HG02678 (cell line): ENCODE data around the gene RNF187.

Experiments
- ATAC-seq: cut with Tn5 transposase; IDR thresholded peaks from one replicate; pipeline ENCODE4 v1.9.1; 2021; ENCODE audit warnings: mild to moderate bottlenecking, moderate library complexity; ENCODE audit not compliant: unreplicated experiment

Gene RNF187

DNA sequence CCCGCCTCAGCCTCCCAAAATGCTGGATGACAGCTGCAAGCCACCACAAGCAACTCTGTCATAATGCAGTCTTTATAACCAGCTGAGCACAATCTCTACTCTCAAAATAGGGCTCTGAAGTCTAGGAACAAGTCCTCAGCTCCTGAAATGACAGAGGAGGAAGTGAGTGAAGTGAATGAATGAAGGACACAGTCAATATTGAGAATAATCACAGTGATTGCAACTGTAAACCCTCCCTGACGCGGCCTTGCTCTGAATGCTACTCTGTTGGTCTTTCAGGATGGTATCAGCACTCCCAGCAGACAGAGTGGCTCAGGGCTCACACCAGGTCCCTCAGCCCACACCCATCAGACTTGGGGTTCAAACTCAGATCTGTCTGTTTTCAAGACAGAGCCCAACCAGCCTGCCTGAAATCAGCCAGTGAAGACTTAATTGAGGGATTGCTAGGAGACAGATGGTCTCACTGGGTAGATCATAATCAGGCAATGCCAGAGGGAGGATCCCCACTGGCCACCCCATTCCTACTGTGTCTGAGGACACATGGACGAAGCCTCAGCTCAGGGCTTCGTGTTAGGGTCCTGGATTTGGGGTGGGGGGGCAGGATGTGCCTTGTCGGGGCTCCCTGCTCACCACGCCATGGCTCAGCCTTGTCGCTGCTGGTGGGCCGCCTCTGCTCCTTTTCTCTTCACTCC lies 20.9 kb downstream of the RNF187 start:
- no peak for ATAC-seq

DNA sequence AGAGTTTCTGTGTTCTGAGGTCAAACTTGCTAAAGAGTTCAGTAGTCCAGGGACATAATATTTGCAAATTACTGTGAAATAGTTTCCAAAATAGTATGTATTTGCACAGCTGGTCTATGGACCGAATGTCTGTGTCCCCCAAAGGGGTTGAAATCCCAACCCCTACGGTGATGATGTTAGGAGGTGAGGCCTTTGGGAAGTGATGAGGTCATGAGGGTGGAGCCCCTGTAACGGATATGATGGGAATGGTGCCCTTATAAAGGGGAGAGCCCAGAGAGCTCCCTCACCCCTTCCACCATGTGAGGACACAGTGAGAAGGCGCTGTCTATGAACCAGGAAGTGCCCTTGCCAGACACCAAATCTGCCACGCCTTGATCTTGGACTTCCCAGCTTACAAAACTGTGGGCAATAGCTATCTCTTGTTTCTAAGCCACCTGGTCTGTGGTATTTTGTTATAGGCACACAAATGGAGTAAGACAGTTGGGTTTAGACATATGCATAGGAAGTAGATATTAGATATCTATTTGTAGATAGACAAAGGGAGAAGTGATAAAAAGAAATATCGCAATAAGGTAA lies 21.7 kb downstream of the RNF187 start:
- ATAC-seq: no peak

DNA sequence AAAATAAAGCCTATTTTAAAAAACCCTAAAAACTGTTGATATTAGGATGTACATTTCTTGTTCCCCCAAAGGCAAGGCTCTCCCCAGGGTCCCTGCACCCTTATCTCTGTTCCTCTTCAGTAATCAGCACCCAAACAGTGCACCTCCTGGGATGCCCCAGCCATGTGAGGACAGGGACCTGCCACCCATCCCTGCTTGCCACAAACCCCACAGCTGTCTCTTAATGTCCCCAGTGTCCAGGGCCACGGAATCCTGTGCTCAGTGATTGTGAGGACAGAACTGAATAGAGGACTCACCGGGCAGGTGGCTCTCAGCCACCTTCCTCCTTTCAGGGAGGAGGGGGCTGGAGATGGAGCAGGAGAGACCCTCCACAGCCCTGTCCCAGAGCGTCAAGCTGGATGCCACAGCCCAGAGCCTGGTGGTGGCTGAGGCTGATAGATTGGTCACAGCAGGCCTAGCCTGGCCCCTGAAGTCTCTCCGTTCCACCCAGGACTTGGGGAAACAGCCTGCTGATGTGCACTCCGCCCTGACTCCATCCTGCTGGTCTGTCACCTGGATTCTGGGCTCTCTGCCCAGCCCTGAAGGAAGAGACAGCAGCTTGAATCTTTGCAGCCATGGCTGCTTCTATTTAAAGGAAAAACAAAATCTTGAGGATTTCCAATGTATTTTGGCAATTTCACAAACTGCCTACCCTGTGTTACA lies 23.1 kb downstream of the RNF187 start:
- ATAC-seq: no peak

DNA sequence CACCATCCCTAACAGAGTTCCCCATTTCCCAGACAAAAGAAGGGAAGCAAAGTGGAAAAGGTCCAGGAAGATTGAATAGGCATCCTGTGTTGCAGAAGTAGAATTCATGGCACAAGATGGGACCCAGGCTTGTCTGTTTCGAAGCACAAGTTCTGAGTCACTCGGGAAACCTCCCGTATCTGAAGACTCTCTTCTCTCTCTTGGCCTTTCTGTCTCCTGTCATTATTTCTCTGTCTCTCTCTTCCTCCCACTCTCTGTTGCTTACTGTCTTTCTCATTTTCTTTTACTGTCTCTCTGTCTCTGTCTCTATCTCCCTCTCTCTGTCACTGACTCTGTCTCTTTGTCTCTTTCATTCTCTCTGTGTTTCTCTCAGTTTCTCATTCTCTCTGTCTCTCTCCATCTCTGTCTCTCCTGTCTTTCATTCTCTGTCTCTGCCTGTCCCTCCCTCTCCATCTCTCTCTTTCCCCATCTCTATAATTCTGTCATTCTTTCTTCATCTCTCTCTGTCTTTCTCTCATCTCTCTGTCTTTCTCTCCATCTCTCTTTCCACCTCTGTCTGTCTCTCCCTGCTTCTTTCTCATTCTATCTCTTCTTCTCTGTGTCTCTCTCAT lies 23.7 kb downstream of the RNF187 start:
- ATAC-seq: no peak

DNA sequence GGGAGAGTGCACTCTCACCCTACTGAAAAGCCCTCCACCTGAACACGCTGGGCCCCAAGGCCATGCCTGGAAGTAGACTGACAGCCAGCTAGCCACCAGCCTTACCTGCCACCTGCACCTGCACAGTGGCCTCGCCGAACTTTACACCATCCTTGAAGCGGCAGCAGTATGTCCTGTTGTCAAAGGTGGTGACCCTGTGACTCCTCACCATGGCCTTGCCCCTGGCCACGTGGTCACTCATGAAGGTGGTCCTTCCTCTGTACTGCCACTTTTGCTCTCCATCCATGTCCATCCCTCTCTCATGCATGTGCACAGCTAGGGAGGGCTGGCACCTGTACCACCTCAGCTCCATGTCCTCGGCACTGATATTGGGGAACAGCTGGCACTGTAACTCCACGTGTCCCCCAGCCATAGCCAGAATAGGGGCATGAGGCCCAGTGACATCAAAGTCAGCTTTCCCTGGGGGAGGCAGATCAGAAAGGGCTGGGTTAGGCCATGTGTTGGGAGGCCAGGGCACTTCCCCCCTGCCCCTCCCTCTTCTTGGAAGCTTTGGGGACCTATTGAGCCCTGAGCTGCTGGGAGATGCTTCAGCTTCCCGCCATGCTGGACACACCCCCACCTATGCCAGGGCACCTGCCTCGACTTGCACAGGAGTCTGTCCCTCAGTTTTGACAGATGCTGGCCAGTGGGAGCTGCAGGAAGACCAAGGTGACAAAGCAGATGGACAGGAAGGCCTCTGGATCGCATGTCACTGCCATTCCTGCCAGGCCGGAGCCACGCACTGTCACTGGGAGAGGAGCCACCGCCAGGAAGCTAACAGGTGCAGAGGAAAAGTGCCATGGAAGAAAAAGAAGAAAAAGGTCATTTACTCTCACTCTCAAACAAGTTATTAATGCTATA lies 24.6 kb downstream of the RNF187 start:
- no peak for ATAC-seq

DNA sequence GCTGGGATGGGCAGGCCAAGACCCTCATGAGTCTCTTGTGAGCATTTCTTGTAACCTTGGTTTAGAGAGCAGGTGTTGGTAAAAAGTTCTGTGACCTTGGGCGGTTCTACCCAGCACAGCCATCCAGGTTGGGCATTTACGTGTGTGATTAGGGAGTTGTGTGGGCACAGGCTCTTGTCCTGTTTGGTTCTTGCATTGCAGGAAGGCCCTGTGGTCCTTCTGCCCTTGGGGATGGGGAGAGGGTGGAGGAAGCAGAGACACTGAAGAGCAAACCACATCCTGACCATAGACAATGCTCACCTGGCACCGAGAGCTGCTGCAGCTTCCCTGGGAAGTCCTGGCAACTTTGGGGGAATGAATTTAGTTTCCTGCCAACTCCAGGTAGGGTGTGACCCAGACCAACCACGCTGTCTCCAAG lies 25.6 kb downstream of the RNF187 start:
- no peak for ATAC-seq

DNA sequence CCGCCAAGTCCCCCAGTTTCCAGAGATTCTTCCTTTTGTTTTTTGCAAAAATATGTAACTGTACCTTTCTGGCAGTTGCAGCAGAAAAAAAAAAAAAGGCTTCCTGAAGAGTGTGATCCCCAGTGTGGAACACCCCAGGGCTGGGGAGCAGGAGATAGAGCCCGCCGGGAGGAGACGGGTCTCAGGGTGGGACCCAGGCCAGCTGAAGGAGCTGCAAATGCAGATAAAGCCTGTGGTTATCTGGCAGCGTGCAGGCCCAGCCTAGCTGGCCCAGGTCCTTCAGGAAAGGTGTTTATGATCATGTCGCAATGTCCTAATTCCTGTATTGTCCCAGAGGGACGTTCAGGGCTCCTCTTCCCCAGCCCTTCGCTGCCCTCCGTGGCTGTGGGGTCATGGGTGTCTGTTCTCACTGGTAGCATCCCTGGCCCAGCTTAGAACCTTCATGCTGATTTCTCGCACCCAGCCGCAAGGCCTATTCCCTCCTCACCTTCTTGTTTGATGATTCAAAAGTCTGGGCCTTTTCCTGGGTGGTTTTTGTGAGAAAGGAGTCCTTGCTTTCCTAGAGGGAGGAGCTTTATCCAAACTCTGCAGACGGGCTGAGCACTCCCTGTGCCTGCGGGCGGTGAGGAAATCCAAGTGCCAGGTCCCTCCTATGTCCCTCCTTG lies 26.2 kb downstream of the RNF187 start:
- ATAC-seq: no peak

DNA sequence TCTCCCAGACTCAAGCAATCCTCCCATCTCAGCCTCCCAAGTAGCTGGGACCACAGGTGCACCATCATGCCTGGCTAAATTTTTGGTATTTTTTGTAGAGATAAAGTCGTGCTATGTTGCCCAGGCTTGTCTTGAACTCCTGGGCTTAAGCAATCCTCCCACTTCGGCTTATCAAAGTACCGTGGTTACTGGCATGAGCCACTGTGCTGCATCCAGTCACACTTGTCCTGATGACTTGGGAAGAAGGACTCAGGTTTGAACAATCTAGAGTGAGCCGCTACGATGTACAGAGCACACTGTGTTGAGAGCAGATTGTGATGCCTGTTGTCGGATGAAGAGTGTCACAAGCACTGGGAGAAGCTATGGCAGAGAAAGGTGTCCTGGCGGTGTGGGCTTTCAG lies 27.2 kb downstream of the RNF187 start:
- ATAC-seq: no peak

DNA sequence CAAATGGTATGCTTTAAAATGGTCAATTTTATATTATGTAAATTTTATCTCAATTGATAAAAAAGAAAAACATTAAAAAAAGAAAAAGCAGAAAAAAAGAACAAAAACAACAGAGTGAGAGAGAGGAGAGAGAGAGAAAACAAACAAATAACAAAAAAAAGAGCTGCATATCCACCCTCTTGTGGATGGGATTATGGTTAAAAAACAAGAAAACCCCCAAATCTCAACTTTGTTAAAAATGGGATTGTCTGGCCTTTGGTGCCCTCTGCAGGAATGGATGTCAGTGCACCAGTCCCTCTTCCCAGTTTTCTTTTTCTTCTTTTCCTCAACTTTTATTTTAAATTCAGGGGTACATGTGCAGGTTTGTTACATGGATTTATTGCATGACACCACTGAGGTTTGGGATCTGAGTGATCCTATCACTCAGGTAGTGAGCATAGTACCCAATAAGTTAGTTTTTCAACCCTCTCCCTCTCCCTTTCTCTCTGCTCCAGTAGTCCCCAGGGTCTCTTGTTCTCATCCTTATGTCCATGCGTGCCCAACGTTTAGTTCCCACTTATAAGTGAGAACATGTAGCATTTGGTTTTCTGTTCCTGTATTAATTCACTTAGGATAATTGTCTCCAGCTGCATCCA lies 28.1 kb downstream of the RNF187 start:
- ATAC-seq: no peak

DNA sequence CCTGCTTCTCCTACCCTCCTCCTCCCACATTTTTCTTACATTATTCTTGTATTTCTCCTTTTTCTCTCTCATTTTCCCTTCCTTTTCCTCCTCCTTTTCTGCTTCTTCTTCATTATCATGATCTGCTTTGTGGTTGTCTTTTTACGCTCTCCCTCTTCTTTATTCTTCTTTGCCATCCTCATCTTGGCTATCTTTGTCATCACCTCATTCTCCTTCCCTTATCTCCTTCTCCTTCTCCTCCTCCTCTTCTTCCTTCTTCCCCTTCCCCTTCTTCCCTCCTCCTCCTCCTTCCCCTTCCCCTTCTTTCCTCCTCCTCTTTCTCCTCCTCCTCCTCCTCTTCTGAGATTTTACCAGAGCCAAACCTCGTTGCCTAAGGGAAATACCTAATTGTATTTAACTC lies 30.5 kb downstream of the RNF187 start:
- ATAC-seq: no peak

DNA sequence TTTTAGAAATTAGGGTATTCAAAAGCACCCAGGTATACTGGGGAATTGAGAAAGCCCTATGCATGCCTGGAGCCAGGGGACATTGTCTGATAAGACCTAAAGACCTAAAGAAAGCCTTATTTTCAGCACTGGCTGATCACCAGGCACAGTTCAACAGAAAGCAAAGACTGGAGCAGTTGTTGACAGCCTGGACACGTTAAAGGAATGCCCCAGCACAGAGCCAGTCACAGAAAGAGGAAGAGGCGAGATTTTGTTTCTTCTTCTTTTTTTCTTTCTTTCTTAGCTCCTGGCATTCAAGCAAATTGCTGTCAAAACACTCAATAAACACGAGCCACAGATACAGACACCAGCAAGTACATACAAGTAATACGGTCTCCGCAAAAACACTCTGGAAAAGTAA lies 40.4 kb downstream of the RNF187 start:
- ATAC-seq: no peak

DNA sequence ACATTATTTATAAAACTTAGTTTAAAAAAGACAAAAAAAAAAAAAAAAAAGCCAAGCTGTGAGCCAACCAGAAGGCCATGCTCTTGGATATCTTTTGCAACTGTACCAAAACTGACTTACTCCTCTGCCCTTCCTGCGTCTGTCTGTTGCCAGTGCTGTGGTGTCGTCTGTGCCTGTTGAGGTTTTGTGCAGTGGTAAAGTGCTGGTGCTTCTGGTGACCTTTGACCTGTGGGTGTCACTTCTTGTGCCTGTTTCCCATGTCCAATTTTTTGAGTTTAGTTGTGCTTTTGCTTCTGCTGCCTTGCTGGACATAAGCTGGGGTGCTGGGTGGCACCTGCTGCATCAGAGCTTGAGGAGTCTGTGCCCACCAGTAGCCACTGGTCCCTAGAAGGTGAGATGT lies 41.4 kb downstream of the RNF187 start:
- no peak for ATAC-seq

DNA sequence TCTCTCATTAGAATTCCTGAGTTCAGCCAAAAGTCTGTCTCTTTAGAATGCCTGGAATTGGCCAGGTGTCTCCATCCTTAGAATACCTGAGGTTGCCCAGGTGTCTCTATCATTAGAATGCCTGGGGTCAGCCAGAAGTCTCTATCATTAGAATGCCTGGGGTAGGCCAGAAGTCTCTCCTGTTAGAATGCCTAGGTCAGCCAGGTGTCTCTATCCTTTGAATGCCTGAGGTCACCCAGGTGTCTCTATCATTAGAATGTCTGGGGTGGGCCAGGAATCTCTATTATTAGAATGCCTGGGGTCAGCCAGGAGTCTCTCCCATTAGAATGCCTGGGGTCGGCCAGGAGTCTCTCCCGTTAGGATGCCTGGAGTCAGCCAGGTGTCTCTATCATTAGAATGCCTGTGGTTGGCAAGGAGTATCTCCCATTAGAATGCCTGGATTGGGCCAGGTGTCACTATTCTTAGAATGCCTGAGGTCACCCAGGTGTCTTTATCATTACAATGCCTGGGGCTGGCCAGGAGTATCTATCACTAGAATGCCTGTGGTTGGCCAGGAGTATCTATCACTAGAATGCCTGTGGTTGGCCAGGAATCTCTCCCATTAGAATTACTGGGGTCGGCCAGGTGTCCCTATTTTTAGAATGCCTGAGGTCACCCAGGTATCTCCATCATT lies 43.0 kb downstream of the RNF187 start:
- ATAC-seq: no peak

DNA sequence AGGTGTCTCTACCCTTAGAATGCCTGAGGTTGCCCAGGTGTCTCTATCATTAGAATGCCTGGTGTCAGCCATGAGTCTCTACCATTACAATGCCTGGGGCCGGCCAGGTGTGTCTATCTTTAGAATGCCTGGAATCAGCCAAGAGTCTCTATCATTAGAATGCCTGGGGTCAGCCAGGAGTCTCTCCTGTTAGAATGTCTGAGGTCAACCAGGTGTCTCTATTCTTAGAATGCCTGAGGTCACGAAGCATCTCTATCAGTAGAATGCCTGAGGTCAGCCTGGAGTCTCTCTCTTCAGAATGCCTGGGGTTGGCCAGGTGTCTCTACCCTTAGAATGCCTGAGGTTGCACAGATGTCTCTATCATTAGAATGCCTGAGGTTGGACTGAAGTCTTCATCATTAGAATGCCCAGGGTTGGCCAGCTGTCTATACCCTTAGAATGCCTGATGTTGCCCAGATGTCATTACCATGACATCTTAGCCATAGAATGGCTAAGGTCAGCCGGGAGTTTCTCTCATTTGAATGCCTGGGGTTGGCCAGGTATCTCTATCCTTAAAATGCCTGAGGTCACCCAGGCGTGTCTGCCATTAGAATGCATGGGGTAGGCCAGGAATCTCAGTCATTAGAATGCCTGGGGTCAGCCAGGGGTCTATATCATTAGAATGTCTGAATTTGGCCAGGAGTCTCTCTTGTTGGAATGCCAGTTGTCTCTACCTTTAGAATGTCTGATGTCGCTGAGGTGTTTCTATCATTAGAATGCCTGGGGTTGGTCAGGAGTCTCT lies 44.0 kb downstream of the RNF187 start:
- ATAC-seq: no peak

DNA sequence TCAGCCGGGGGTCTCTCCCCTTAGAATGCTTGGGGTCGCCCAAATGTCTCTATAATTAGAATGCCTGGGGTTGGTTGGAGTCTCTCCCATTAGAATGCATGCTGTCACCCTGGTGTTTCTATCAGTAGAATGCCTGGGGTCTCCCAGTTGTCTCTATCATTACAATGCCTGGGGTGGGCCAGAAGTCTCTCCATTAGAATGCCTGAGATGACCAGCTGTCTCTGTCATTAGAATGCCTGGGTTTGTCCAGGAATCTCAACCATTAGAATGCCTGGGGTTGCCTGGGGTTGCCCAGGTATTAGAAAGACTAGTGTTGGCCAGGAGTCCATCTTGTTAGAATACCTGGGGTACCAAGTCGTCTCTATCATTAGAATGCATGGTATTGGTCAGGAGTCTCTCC lies 51.6 kb downstream of the RNF187 start:
- no peak for ATAC-seq

DNA sequence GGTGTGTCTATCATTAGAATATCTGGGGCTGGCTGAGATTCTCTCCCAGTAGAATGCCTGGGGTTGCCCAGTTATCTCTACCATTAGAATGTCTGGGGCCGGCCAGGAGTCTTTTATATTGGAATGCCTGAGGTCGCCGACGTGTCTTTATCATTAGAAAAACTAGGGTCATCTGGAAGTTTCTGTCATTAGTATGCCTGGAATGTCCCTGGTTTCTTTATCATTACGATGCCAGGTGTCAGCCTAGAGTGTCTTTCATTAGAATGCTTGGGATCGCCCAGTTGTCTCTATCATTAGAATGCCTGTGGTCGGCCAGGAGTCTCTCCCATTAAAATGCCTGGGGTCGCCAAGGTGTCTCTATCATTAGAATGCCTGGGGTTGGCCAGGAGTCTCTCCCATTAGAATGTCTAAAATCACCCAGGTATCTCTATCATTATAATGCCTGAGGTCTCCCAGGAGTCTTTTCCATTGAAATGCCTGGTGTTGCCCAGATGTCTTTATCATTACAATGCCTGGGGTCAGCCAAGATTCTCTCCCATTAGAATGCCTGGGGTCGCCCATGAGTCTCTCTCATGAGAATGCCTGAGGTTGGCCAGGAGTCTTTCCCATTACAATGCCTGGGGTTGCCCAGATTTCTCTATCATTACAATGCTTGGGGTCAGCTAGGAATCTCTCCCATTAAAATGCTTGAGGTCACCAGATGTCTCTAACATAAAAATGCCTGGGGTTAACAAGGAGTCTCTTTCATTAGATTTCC lies 53.2 kb downstream of the RNF187 start:
- no peak for ATAC-seq

DNA sequence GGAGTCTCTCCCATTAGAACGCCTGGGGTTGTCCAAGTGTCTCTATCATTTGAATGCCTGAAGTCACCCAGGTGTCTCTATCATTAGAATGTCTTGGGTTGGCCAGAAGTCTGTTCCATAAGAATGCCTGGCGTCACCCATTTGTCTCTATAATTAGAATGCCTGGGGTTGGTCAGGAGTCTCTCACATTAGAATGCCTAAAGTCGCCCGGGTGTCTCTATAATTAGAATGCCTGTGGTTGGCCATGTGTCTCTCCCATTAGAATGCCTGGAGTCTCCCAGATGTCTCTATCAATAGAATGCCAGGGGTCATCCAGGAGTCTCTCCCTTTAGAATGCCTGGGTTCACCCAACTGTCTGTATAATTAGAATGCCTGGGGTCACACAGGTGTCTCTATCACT lies 54.5 kb downstream of the RNF187 start:
- ATAC-seq: no peak

DNA sequence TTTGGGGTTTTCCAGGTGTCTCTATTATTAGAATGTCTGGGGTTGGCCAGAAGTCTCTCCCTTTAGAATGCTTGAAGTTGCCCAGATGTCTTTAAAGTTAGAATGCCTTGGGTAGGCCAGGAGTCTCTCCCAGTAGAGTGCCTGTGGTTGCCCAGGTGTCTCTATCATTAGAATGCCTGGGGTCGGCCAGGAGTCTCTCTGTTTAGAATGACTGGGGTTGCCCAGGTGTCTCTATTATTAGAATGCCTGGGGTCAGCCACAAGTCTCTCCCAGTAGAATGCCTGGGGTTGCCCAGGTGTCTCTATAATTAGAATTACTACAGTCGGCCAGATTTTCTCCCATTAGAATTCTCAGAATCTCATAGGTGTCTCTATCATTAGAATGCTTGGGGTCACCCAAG lies 55.2 kb downstream of the RNF187 start:
- ATAC-seq: no peak
